HEK293 (cell line): ENCODE results near the gene FBH1.
"Not testable (repeated sequence)": the region's sequence is repeated elsewhere in the genome, so short reads cannot be mapped to it uniquely, and the experiment has no call there.

Experiments
- ZBTB8A ChIP-seq: fragments of 450-650 bp; formaldehyde crosslinking; IDR thresholded peaks from 2 replicates; pipeline ENCODE4 v1.5.1; 2016; ENCODE audit warnings: missing biosample characterization, missing genetic modification characterization
- ZNF132 ChIP-seq: fragments of 450-650 bp; formaldehyde crosslinking; IDR thresholded peaks from 2 replicates; pipeline ENCODE4 v1.5.1; 2017; ENCODE audit warnings: missing biosample characterization, missing genetic modification characterization, borderline replicate concordance
- ZNF175 ChIP-seq: fragments of 450-650 bp; formaldehyde crosslinking; IDR thresholded peaks from 2 replicates; pipeline ENCODE4 v1.5.1; 2016; ENCODE audit warnings: missing biosample characterization, missing genetic modification characterization
- TF ChIP-seq, protein P1 (sequence below): fragments of 450-650 bp; formaldehyde crosslinking; IDR thresholded peaks from 2 replicates; pipeline ENCODE4 v1.5.1; 2016; ENCODE audit warnings: missing biosample characterization, missing genetic modification characterization
- TF ChIP-seq, protein P2 (sequence below): fragments of 450-650 bp; formaldehyde crosslinking; IDR thresholded peaks from 2 replicates; pipeline ENCODE4 v1.5.1; 2016; ENCODE audit warnings: missing biosample characterization, missing genetic modification characterization

DNA sequence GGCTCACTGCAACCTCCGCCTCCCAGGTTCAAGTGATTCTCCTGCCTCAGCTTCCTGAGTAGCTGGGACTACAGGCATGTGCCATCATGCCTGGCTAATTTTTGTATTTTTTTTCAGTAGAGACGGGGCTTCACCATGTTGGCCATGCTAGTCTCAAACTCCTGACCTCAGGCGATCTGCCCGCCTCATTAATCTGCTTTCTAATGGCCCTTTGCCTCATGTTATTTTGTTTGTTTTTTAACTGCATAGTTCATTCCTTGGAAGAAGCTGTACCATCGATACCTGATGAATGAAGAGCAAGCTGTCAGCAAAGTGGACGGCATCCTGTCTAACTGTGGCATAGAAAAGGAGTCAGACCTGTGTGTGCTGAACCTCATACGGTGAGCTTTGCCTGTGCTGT is 18.6 kb downstream of the FBH1 start:
- TF ChIP-seq ZBTB8A, ZNF132, ZNF175 (tag by site-specific recombination): not testable (repeated sequence)
- TF ChIP-seq, protein P1, sequence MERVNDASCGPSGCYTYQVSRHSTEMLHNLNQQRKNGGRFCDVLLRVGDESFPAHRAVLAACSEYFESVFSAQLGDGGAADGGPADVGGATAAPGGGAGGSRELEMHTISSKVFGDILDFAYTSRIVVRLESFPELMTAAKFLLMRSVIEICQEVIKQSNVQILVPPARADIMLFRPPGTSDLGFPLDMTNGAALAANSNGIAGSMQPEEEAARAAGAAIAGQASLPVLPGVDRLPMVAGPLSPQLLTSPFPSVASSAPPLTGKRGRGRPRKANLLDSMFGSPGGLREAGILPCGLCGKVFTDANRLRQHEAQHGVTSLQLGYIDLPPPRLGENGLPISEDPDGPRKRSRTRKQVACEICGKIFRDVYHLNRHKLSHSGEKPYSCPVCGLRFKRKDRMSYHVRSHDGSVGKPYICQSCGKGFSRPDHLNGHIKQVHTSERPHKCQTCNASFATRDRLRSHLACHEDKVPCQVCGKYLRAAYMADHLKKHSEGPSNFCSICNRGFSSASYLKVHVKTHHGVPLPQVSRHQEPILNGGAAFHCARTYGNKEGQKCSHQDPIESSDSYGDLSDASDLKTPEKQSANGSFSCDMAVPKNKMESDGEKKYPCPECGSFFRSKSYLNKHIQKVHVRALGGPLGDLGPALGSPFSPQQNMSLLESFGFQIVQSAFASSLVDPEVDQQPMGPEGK (tag by site-specific recombination), result not testable (repeated sequence)
- TF ChIP-seq, protein P2, sequence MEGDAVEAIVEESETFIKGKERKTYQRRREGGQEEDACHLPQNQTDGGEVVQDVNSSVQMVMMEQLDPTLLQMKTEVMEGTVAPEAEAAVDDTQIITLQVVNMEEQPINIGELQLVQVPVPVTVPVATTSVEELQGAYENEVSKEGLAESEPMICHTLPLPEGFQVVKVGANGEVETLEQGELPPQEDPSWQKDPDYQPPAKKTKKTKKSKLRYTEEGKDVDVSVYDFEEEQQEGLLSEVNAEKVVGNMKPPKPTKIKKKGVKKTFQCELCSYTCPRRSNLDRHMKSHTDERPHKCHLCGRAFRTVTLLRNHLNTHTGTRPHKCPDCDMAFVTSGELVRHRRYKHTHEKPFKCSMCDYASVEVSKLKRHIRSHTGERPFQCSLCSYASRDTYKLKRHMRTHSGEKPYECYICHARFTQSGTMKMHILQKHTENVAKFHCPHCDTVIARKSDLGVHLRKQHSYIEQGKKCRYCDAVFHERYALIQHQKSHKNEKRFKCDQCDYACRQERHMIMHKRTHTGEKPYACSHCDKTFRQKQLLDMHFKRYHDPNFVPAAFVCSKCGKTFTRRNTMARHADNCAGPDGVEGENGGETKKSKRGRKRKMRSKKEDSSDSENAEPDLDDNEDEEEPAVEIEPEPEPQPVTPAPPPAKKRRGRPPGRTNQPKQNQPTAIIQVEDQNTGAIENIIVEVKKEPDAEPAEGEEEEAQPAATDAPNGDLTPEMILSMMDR (tag by site-specific recombination), result not testable (repeated sequence)
